Liver (tissue), 3 donors: Measurements from ENCODE around the gene ADCY7.

ENCODE experiments used
- FOXA1 ChIP-seq: IDR thresholded peaks from 2 replicates; pipeline ENCODE4 v1.6.1; 2016; ENCODE audit warnings: antibody characterized with exemption
- GABPA ChIP-seq, 2 donors: IDR thresholded peaks in 1 of 2; conservative IDR thresholded peaks in 1 of 2; 2 replicates each; pipeline ENCODE4 v1.6.1; 2016; ENCODE audit warnings: antibody characterized with exemption in 2 of 2, mild to moderate bottlenecking in 1 of 2, moderate library complexity in 1 of 2
- HNF4A ChIP-seq, 2 donors: conservative IDR thresholded peaks; 2 replicates each; pipeline ENCODE4 v1.6.1; 2016; ENCODE audit warnings: antibody characterized with exemption in 2 of 2, mild to moderate bottlenecking in 2 of 2
- HNF4G ChIP-seq: IDR thresholded peaks from 2 replicates; pipeline ENCODE4 v1.6.1; 2016; ENCODE audit warnings: antibody characterized with exemption
- NR2F2 ChIP-seq: IDR thresholded peaks from 2 replicates; pipeline ENCODE4 v1.6.1; 2016; ENCODE audit warnings: antibody characterized with exemption
- RXRA ChIP-seq, 2 donors: IDR thresholded peaks; 2 replicates each; pipeline ENCODE4 v1.6.1; 2017 to 2018; ENCODE audit warnings: antibody characterized with exemption in 2 of 2, mild to moderate bottlenecking in 1 of 2
- SP1 ChIP-seq: IDR thresholded peaks from 2 replicates; pipeline ENCODE4 v1.6.1; 2018; ENCODE audit warnings: antibody characterized with exemption, mild to moderate bottlenecking
- TAF1 ChIP-seq: conservative IDR thresholded peaks from 2 replicates; pipeline ENCODE4 v1.6.1; 2016; ENCODE audit warnings: antibody characterized with exemption, mild to moderate bottlenecking
- YY1 ChIP-seq: IDR thresholded peaks from 2 replicates; pipeline ENCODE4 v1.6.1; 2016; ENCODE audit warnings: antibody characterized with exemption, mild to moderate bottlenecking
- TF ChIP-seq, protein P1 (sequence below): fragments of 150-350 bp; IDR thresholded peaks from 2 replicates; pipeline ENCODE4 v1.5.1; 2017; ENCODE audit warnings: improper control_type of control experiment, low read depth, low read length; ENCODE audit not compliant: missing input control
- TF ChIP-seq, protein P2 (sequence below): IDR thresholded peaks from 2 replicates; pipeline ENCODE4 v1.6.1; 2016; ENCODE audit warnings: antibody characterized with exemption, mild to moderate bottlenecking
- TF ChIP-seq, protein P3 (sequence below): IDR thresholded peaks from 2 replicates; pipeline ENCODE4 v1.6.1; 2016; ENCODE audit warnings: antibody characterized with exemption
- TF ChIP-seq, protein P4 (sequence below): IDR thresholded peaks from 2 replicates; pipeline ENCODE4 v1.6.1; 2016; ENCODE audit warnings: antibody characterized with exemption
- TF ChIP-seq, protein P5 (sequence below): IDR thresholded peaks from 2 replicates; pipeline ENCODE4 v1.6.1; 2016; ENCODE audit warnings: antibody characterized with exemption
- donor health status: healthy.
- donor health status: healthy.

DNA sequence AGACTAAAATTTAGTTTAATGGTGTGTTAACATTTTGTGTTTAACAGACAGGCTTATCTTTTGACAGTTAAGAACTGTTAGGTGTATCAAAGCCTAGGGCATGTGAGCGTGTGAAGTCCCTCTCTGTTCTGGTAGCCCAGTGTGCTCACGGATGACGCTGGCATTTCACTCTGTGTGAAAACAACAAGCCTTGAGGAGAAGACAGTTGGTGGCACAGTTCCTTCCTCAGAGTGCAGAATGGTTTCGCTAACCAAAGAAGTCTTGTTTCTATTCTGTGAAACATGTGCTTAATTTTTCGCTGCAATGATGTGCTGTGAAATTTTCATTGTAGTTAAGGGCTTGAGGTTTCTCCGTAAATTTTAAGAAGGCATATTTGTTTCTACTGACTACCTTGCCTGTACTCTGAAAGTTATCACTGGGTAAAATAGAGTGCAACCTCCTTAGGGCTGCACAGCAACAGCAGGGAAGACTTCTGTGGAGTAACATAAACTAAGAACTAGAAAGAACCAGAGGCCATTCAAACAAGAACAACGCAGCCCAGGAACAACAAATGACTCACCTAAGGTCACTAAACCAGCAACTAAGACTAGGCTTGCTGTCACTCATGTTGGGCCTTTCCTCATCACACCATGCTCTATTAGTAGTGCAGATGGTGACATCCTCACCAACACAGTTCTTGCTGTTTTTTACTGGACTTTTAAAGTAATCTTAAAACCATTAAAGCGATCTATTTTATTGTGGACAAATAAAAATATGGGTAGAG, 69.0 kb downstream of the ADCY7 start:
- TF ChIP-seq GABPA (IDR thresholded peaks at IDR 0.05 in 1 of 2, conservative IDR thresholded peaks at IDR 0.05 in 1 of 2) (no peak), YY1 (no peak), RXRA (IDR thresholded peaks at IDR 0.05) (no peak), SP1 (no peak), HNF4G (no peak), NR2F2 (no peak), HNF4A (conservative IDR thresholded peaks at IDR 0.05) (no peak), FOXA1 (no peak), TAF1 (no peak)
- TF ChIP-seq, protein P1, sequence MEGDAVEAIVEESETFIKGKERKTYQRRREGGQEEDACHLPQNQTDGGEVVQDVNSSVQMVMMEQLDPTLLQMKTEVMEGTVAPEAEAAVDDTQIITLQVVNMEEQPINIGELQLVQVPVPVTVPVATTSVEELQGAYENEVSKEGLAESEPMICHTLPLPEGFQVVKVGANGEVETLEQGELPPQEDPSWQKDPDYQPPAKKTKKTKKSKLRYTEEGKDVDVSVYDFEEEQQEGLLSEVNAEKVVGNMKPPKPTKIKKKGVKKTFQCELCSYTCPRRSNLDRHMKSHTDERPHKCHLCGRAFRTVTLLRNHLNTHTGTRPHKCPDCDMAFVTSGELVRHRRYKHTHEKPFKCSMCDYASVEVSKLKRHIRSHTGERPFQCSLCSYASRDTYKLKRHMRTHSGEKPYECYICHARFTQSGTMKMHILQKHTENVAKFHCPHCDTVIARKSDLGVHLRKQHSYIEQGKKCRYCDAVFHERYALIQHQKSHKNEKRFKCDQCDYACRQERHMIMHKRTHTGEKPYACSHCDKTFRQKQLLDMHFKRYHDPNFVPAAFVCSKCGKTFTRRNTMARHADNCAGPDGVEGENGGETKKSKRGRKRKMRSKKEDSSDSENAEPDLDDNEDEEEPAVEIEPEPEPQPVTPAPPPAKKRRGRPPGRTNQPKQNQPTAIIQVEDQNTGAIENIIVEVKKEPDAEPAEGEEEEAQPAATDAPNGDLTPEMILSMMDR: no peak
- TF ChIP-seq, protein P2, sequence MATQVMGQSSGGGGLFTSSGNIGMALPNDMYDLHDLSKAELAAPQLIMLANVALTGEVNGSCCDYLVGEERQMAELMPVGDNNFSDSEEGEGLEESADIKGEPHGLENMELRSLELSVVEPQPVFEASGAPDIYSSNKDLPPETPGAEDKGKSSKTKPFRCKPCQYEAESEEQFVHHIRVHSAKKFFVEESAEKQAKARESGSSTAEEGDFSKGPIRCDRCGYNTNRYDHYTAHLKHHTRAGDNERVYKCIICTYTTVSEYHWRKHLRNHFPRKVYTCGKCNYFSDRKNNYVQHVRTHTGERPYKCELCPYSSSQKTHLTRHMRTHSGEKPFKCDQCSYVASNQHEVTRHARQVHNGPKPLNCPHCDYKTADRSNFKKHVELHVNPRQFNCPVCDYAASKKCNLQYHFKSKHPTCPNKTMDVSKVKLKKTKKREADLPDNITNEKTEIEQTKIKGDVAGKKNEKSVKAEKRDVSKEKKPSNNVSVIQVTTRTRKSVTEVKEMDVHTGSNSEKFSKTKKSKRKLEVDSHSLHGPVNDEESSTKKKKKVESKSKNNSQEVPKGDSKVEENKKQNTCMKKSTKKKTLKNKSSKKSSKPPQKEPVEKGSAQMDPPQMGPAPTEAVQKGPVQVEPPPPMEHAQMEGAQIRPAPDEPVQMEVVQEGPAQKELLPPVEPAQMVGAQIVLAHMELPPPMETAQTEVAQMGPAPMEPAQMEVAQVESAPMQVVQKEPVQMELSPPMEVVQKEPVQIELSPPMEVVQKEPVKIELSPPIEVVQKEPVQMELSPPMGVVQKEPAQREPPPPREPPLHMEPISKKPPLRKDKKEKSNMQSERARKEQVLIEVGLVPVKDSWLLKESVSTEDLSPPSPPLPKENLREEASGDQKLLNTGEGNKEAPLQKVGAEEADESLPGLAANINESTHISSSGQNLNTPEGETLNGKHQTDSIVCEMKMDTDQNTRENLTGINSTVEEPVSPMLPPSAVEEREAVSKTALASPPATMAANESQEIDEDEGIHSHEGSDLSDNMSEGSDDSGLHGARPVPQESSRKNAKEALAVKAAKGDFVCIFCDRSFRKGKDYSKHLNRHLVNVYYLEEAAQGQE: no peak
- TF ChIP-seq, protein P3, sequence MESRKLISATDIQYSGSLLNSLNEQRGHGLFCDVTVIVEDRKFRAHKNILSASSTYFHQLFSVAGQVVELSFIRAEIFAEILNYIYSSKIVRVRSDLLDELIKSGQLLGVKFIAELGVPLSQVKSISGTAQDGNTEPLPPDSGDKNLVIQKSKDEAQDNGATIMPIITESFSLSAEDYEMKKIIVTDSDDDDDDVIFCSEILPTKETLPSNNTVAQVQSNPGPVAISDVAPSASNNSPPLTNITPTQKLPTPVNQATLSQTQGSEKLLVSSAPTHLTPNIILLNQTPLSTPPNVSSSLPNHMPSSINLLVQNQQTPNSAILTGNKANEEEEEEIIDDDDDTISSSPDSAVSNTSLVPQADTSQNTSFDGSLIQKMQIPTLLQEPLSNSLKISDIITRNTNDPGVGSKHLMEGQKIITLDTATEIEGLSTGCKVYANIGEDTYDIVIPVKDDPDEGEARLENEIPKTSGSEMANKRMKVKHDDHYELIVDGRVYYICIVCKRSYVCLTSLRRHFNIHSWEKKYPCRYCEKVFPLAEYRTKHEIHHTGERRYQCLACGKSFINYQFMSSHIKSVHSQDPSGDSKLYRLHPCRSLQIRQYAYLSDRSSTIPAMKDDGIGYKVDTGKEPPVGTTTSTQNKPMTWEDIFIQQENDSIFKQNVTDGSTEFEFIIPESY: no peak
- TF ChIP-seq, protein P4, sequence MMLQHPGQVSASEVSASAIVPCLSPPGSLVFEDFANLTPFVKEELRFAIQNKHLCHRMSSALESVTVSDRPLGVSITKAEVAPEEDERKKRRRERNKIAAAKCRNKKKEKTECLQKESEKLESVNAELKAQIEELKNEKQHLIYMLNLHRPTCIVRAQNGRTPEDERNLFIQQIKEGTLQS: no peak
- TF ChIP-seq, protein P5, sequence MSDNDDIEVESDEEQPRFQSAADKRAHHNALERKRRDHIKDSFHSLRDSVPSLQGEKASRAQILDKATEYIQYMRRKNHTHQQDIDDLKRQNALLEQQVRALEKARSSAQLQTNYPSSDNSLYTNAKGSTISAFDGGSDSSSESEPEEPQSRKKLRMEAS: no peak
